HepG2 (cell line): ENCODE results near the gene HMGN4. TPM values are rescaled to one million over a fixed set of nuclear protein-coding genes. Genes with fewer than 3 reads are reported as not detected.
A peak's percentile ranks its signal among the peaks of the same experiment; 100 is the strongest.

ENCODE experiments used
- ETV6 ChIP-seq: sonication (generic); formaldehyde crosslinking; conservative IDR thresholded peaks from 2 replicates; pipeline ENCODE4 v1.4.0; 2020; ENCODE audit warnings: missing genetic modification reagents
- GZF1 ChIP-seq: sonication (generic); formaldehyde crosslinking; IDR thresholded peaks from 2 replicates; pipeline ENCODE4 v1.5.1; 2020; ENCODE audit warnings: mild to moderate bottlenecking, missing genetic modification reagents
- KLF6 ChIP-seq: IDR thresholded peaks from 2 replicates; pipeline ENCODE4 v1.8.0; 2016; ENCODE audit warnings: missing biosample characterization, missing genetic modification reagents
- MAF1 ChIP-seq: sonication (generic); formaldehyde crosslinking; IDR thresholded peaks from 2 replicates; pipeline ENCODE4 v1.5.0; 2020; ENCODE audit warnings: missing genetic modification reagents, borderline replicate concordance
- MAFK ChIP-seq, 2 experiments: IDR thresholded peaks in 1 of 2; conservative IDR thresholded peaks in 1 of 2; 2 replicates each; pipeline ENCODE4 v1.6.1; 2011; ENCODE audit warnings: improper control_type of control experiment in 2 of 2, low read length in 2 of 2
- RARA ChIP-seq: IDR thresholded peaks from 2 replicates; pipeline ENCODE4 v1.6.1; 2016; ENCODE audit warnings: missing genetic modification reagents, missing compliant biosample characterization
- SP140L ChIP-seq: sonication (generic); formaldehyde crosslinking; IDR thresholded peaks from 2 replicates; pipeline ENCODE4 v1.4.0; 2020; ENCODE audit warnings: missing genetic modification reagents, borderline replicate concordance
- SRSF4 ChIP-seq: fragments of 200-400 bp; formaldehyde crosslinking; IDR thresholded peaks from one replicate; pipeline ENCODE4 v1.6.1; 2018; ENCODE audit warnings: mild to moderate bottlenecking, low read depth, low read length, moderate library complexity; ENCODE audit not compliant: poor library complexity, severe bottlenecking
- ZNF510 ChIP-seq: sonication (generic); formaldehyde crosslinking; IDR thresholded peaks from 2 replicates; pipeline ENCODE4 v1.4.0; 2020; ENCODE audit warnings: low read depth, mild to moderate bottlenecking, missing genetic modification reagents
- ZNF530 ChIP-seq: sonication (generic); formaldehyde crosslinking; IDR thresholded peaks from 2 replicates; pipeline ENCODE4 v1.5.0; 2020; ENCODE audit warnings: low read depth, mild to moderate bottlenecking, missing genetic modification reagents
- ZNF567 ChIP-seq: sonication (generic); formaldehyde crosslinking; IDR thresholded peaks from 2 replicates; pipeline ENCODE4 v1.8.1; 2023; ENCODE audit warnings: mild to moderate bottlenecking, missing genetic modification reagents, borderline replicate concordance
- ZNF589 ChIP-seq: sonication (generic); formaldehyde crosslinking; conservative IDR thresholded peaks from 2 replicates; pipeline ENCODE4 v1.8.0; 2022; ENCODE audit warnings: mild to moderate bottlenecking, moderate library complexity, missing genetic modification reagents
- ZNF883 ChIP-seq: sonication (generic); formaldehyde crosslinking; IDR thresholded peaks from 2 replicates; pipeline ENCODE4 v1.5.1; 2020; ENCODE audit warnings: mild to moderate bottlenecking, missing genetic modification reagents; ENCODE audit errors: not compliant biosample characterization
- polyA plus RNA-seq, 8 experiments: library from polyadenylated mRNA; depleted of rRNA in 3 of 8; stranded (reverse) in 7 of 8; unstranded in 1 of 8; fragments of >200 nt; fragmentation: Illumina TruSeq in 4 of 8; extraction: Trizol in 4 of 8; gene quantifications; 2 replicates each; pipeline versions ENCODE4 v1.2.1 to v1.2.3, GENCODE V29; 2011 to 2016; ENCODE audit warnings: low read depth in 4 of 8, missing spikeins in 1 of 8, mixed read lengths in 1 of 8; ENCODE audit not compliant: insufficient read depth in 1 of 8
- total RNA-seq, 5 experiments: library from RNA; depleted of rRNA; stranded (reverse); fragments of >200 nt; fragmentation: Illumina TruSeq; extraction: Trizol; gene quantifications; 2 replicates each; pipeline ENCODE4 v1.2.3, GENCODE V29; 2016; ENCODE audit warnings: low read depth in 1 of 5
- TF ChIP-seq, protein P1 (sequence below): IDR thresholded peaks from 2 replicates; pipeline ENCODE4 v1.6.1; 2016; ENCODE audit warnings: low read depth, missing genetic modification reagents, missing compliant biosample characterization
- TF ChIP-seq, protein P2 (sequence below): sonication (generic); formaldehyde crosslinking; IDR thresholded peaks from 2 replicates; pipeline ENCODE4 v1.5.1; 2020; ENCODE audit warnings: missing genetic modification reagents, mild to moderate bottlenecking, borderline replicate concordance
- TF ChIP-seq, protein P3 (sequence below): sonication (generic); formaldehyde crosslinking; IDR thresholded peaks from 2 replicates; pipeline ENCODE4 v1.4.0; 2020; ENCODE audit warnings: missing genetic modification reagents

HMGN4 gene
- total and polyA plus RNA-seq, 2 of the 13 experiments (the other 11 are each of a cell fraction or from before 2014, with no cell fraction given): 39.9 to 52.1 TPM

DNA sequence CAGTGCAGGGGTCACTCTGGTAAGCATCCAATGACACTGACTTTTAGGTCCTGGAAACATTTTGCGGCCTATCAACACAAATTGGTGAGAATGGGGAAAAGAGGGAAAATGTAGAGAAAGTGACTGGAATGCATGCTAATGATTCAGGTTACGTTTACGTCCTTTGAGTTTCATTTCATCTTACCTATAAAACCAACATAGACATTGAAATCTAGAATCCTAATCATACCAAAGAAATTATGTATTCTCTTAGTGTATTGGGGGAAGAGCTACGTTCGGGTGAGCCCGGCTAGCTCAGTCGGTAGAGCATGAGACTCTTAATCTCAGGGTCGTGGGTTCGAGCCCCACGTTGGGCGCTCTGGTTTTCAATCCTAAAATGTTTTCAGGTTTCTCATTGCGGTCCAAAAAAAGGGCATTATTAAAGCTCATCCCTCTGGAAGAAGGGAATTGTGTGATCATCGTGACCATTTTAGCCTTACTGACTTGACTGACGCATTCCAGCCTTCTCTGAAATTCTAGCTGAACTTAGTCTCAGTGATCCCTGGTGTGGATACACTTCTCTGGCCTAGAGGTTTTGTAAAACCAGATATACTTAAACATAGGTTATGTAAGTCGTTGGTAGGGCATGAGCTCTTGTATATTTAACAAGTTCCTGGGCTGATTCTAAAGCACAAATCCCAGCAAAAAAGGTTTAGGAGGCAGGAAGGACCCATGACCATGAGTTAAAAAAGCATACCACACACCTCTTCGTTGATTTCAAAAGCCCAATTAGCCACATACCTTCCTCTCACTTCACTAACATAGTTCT lies 18.3 kb downstream of the HMGN4 start (continued):
- TF ChIP-seq, protein P1, sequence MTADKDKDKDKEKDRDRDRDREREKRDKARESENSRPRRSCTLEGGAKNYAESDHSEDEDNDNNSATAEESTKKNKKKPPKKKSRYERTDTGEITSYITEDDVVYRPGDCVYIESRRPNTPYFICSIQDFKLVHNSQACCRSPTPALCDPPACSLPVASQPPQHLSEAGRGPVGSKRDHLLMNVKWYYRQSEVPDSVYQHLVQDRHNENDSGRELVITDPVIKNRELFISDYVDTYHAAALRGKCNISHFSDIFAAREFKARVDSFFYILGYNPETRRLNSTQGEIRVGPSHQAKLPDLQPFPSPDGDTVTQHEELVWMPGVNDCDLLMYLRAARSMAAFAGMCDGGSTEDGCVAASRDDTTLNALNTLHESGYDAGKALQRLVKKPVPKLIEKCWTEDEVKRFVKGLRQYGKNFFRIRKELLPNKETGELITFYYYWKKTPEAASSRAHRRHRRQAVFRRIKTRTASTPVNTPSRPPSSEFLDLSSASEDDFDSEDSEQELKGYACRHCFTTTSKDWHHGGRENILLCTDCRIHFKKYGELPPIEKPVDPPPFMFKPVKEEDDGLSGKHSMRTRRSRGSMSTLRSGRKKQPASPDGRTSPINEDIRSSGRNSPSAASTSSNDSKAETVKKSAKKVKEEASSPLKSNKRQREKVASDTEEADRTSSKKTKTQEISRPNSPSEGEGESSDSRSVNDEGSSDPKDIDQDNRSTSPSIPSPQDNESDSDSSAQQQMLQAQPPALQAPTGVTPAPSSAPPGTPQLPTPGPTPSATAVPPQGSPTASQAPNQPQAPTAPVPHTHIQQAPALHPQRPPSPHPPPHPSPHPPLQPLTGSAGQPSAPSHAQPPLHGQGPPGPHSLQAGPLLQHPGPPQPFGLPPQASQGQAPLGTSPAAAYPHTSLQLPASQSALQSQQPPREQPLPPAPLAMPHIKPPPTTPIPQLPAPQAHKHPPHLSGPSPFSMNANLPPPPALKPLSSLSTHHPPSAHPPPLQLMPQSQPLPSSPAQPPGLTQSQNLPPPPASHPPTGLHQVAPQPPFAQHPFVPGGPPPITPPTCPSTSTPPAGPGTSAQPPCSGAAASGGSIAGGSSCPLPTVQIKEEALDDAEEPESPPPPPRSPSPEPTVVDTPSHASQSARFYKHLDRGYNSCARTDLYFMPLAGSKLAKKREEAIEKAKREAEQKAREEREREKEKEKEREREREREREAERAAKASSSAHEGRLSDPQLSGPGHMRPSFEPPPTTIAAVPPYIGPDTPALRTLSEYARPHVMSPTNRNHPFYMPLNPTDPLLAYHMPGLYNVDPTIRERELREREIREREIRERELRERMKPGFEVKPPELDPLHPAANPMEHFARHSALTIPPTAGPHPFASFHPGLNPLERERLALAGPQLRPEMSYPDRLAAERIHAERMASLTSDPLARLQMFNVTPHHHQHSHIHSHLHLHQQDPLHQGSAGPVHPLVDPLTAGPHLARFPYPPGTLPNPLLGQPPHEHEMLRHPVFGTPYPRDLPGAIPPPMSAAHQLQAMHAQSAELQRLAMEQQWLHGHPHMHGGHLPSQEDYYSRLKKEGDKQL (CRISPR knock-in tag): no peak
- TF ChIP-seq SP140L (CRISPR knock-in tag) (0 out of 2 replicates have a peak, but pooled peaks have one; percentile 86), ZNF530 (CRISPR knock-in tag) (no peak), MAF1 (CRISPR knock-in tag) (peak; percentile 98), SRSF4 (no peak), ZNF510 (no peak), ZNF567 (CRISPR knock-in tag) (no peak), MAFK (conservative IDR thresholded peaks at IDR 0.05 in 1 of 2, IDR thresholded peaks at IDR 0.05 in 1 of 2; ENCODE audit: low read length in 2 of 2) (0 out of 4 replicates have a peak, but pooled peaks of 1 of the 2 experiments have one; percentile 8), ZNF589 (no peak), ZNF883 (no peak), RARA (CRISPR knock-in tag) (no peak), GZF1 (CRISPR knock-in tag) (no peak), KLF6 (CRISPR knock-in tag) (peak; percentile 61; the same call in 1 of the 2 replicates), ETV6 (CRISPR knock-in tag) (no peak)
- TF ChIP-seq, protein P2, sequence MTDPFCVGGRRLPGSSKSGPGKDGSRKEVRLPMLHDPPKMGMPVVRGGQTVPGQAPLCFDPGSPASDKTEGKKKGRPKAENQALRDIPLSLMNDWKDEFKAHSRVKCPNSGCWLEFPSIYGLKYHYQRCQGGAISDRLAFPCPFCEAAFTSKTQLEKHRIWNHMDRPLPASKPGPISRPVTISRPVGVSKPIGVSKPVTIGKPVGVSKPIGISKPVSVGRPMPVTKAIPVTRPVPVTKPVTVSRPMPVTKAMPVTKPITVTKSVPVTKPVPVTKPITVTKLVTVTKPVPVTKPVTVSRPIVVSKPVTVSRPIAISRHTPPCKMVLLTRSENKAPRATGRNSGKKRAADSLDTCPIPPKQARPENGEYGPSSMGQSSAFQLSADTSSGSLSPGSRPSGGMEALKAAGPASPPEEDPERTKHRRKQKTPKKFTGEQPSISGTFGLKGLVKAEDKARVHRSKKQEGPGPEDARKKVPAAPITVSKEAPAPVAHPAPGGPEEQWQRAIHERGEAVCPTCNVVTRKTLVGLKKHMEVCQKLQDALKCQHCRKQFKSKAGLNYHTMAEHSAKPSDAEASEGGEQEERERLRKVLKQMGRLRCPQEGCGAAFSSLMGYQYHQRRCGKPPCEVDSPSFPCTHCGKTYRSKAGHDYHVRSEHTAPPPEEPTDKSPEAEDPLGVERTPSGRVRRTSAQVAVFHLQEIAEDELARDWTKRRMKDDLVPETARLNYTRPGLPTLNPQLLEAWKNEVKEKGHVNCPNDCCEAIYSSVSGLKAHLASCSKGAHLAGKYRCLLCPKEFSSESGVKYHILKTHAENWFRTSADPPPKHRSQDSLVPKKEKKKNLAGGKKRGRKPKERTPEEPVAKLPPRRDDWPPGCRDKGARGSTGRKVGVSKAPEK: no peak
- TF ChIP-seq, protein P3, sequence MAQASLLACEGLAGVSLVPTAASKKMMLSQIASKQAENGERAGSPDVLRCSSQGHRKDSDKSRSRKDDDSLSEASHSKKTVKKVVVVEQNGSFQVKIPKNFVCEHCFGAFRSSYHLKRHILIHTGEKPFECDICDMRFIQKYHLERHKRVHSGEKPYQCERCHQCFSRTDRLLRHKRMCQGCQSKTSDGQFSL (CRISPR knock-in tag): 0 out of 2 replicates have a peak, but pooled peaks have one; percentile 33
